Brain microvascular endothelial cell (primary cell): ENCODE results near the gene OTUD6A.

Source experiments
- DNase-seq: peaks from one replicate; pipeline ENCODE4 v3.0.0-alpha.2; 2020
- H3K27ac ChIP-seq: fragments of 250-450 bp; sonication (Bioruptor Pico); 2 replicates; pipeline ENCODE4 v1.5.1; 2020; ENCODE audit warnings: mild to moderate bottlenecking, moderate library complexity
- H3K27me3 ChIP-seq: fragments of 250-450 bp; sonication (Bioruptor Pico); replicated peaks from 2 replicates; pipeline ENCODE4 v1.5.1; 2020; ENCODE audit warnings: mild to moderate bottlenecking
- H3K36me3 ChIP-seq: fragments of 250-450 bp; sonication (Bioruptor Pico); replicated peaks from 2 replicates; pipeline ENCODE4 v1.5.1; 2020; ENCODE audit warnings: mild to moderate bottlenecking
- H3K4me3 ChIP-seq: 2 replicates; pipeline ENCODE4 v1.5.1; 2011; ENCODE audit warnings: low read depth, mild to moderate bottlenecking, control low read depth, low read length, moderate library complexity
- CTCF ChIP-seq: IDR thresholded peaks from 2 replicates; pipeline ENCODE4 v1.5.1; 2011; ENCODE audit warnings: low read depth, mild to moderate bottlenecking, moderate library complexity, low read length, control low read depth, inconsistent platforms; ENCODE audit errors: missing control alignments
- in situ Hi-C: cut with HindIII; loops from 2 replicates; pipeline ENCODE4 v1.10.0; 2017; ENCODE audit warnings: low sequenced_read_pairs, low pct_ligation_motif_present

Gene OTUD6A

DNA sequence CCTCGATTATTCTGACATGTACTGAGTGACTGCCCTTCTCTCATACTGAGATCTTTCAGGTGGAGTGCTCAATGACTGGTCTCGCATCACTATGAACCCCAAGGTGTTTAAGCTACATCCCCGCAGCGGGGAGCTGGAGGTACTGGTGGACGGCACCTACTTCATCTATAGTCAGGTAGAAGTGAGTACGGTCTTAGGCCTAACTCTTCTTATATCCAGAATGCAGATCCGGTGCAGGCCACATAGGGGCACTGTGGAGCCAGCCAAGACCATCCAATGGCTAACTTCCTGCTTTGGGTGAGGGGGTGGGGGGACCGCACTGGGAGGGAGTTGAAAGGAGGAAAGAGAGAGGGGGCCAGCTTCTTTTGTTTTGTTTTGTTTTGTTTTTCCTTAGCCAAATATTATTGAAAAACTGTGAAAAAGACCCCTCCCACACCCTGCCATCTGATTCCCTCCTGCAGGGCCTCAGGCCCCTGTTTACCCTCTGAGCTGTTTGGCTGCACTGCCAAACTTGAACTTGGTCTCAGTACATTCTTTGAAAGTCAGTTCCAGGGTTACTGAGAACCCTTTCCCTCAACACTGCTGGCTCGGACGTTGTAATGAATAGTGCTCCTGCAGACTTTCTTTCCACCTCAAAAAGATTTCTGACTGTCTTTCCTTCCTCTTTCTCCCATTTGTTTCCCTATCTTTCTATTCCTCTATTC, 28.8 kb upstream of the OTUD6A start:
- peak; percentile 81 for TF ChIP-seq CTCF
- Histone ChIP-seq H3K27ac (no peak overlapping the region), H3K4me3 (no peak overlapping the region), H3K36me3 (no peaks in the 10 kb centered on the region), H3K27me3 (no peaks in the 10 kb centered on the region)
- peak; percentile 22 for DNase-seq
- in situ Hi-C loops = no loop called here

GRCh38 chrX:70034646-70035045, 27.6 kb upstream of the OTUD6A start:
- Histone ChIP-seq H3K36me3 (no peaks in the 10 kb centered on the region), H3K27ac (no peak overlapping the region), H3K27me3 (no peaks in the 10 kb centered on the region), H3K4me3 (no peak overlapping the region)
- in situ Hi-C loops = no loop called here
- DNase-seq = no peak
- TF ChIP-seq CTCF = no peak

DNA sequence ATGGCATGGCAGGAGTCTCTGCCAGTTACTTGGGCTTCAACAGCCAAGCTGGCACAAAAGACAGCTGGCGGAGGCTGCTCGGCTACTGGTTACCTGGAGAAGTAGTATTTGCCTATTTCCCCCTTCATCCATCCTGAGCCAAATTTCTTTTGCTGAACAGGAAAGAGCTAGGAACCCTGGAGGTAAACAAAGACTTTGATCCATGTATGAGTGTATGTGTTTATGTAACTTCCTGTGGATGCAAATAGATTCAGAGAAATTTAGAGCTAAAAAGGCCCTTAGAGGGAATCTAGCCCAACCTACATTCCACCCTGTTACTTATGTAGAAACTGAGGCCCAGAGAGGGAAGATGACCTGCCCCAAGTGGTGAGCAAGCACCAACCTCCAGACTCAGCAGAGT, 23.7 kb upstream of the OTUD6A start:
- no peak for TF ChIP-seq CTCF
- Histone ChIP-seq H3K36me3 (no peaks in the 10 kb centered on the region), H3K27ac (no peak overlapping the region), H3K27me3 (no peaks in the 10 kb centered on the region), H3K4me3 (no peak overlapping the region)
- no peak for DNase-seq
- in situ Hi-C loops = no loop called here

DNA sequence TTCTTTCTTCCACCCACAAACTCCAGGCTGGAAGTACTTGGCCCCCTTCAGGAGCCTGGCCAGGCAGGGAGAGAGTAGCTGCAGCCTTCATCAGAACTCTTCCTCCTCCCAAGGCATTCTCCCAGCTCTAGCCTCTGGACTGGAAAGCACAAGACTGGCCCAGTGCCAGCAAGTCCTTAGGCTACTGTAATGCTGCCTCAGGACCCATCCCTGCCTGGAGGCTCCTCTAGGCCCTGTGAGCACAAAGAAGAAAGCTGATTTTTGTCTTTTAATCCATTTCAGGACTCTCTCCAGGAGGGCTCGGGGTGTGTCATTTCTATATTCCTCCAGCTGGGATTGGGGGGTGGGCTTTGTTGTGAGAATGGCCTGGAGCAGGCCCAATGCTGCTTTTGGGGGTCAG, 23.3 kb upstream of the OTUD6A start:
- Histone ChIP-seq H3K27me3 (no peaks in the 10 kb centered on the region), H3K4me3 (no peak overlapping the region), H3K36me3 (no peaks in the 10 kb centered on the region), H3K27ac (no peak overlapping the region)
- no peak for DNase-seq
- TF ChIP-seq CTCF = no peak
- in situ Hi-C loops = no loop called here

DNA sequence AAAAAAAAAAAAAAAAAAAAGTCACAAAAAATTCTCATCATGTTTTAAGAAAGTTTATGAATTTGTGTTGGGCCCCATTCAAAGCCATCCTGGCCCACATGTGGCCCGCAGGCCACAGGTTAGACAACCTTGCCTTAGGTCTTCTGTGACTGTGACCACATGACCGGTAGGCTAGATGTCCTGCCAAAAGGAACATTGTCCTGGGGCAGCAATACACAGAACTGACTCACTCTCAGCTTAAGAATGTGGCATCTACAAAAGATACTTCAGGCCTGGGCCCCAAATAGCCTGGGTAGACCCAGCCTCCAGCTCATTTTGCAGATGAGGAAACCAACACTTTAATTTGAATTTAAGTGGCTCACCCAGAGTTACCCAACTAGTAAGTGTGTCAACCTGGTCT, 22.5 kb upstream of the OTUD6A start:
- no peaks in the 10 kb centered on the region for H3K27me3 ChIP-seq
- in situ Hi-C loops = no loop called here

More for the DNA sequence above, 22.5 kb upstream of the OTUD6A start:
- no peak for DNase-seq
- Histone ChIP-seq H3K36me3 (no peaks in the 10 kb centered on the region), H3K27ac (no peak overlapping the region), H3K4me3 (no peak overlapping the region)
- TF ChIP-seq CTCF = no peak
